IMR-90 (cell line): Measurements from ENCODE around the gene CCDC27. TPM values are rescaled to one million over a fixed set of nuclear protein-coding genes. Genes with fewer than 3 reads are reported as not detected.

Experiments
- ATAC-seq: fragments of 200-7000 bp; cut with Tn5 transposase; 2 replicates; pipeline ENCODE4 v1.9.1; 2020; ENCODE audit warnings: low read depth, mild to moderate bottlenecking, moderate library complexity
- BruUV-seq: library from RNA; stranded (reverse); fragments of 400-500 nt; replicated peaks from 2 replicates; lab custom pipeline; 2021; lab: Mats Ljungman, UMichigan
- CTCF ChIA-PET: fragments of 300-600 bp; formaldehyde crosslinking; extraction: SDS; loops from one replicate; lab custom pipeline; 2021; ENCODE audit warnings: antibody characterized with exemption; lab: Yijun Ruan, JAX
- POLR2A ChIA-PET: fragments of 300-600 bp; sonication (Branson Sonifier 250); formaldehyde crosslinking; loops from one replicate; lab custom pipeline; 2022; ENCODE audit warnings: antibody characterized with exemption; ENCODE audit not compliant: unreplicated experiment; lab: Charles Lee
- DNase-seq: peaks from one replicate; pipeline ENCODE4 v3.0.0; 2013
- H2AFZ ChIP-seq: replicated peaks from 2 replicates; pipeline ENCODE3; 2013; ENCODE audit warnings: low read length, mild to moderate bottlenecking; ENCODE audit not compliant: poor library complexity
- H2AK5ac ChIP-seq: 2 replicates; pipeline ENCODE4 v1.6.1; 2013; ENCODE audit warnings: low read depth, low read length, inconsistent platforms
- H2AK9ac ChIP-seq: replicated peaks from 2 replicates; pipeline ENCODE3; 2013; ENCODE audit warnings: mild to moderate bottlenecking, low read depth, low read length, moderate library complexity; ENCODE audit not compliant: poor library complexity
- H2BK120ac ChIP-seq: 2 replicates; pipeline ENCODE4 v1.6.1; 2013; ENCODE audit warnings: low read depth, low read length, inconsistent platforms
- H2BK15ac ChIP-seq: 3 replicates; pipeline ENCODE4 v1.6.1; 2013; ENCODE audit warnings: low read depth, low read length, inconsistent platforms
- H2BK20ac ChIP-seq: 2 replicates; pipeline ENCODE4 v1.6.1; 2013; ENCODE audit warnings: low read depth, mild to moderate bottlenecking, inconsistent platforms, low read length, moderate library complexity
- H2BK5ac ChIP-seq: 2 replicates; pipeline ENCODE4 v1.6.1; 2013; ENCODE audit warnings: mild to moderate bottlenecking, low read depth, low read length, inconsistent platforms; ENCODE audit not compliant: poor library complexity, severe bottlenecking
- H3K14ac ChIP-seq: replicated peaks from 2 replicates; pipeline ENCODE4 v1.6.1; 2013; ENCODE audit warnings: low read depth, low read length, inconsistent platforms
- H3K18ac ChIP-seq: 2 replicates; pipeline ENCODE4 v1.6.1; 2013; ENCODE audit warnings: low read depth, low read length, control low read depth
- H3K23ac ChIP-seq: 2 replicates; pipeline ENCODE4 v1.6.1; 2013; ENCODE audit warnings: low read depth, low read length, inconsistent platforms
- H3K27ac ChIP-seq: 2 replicates; pipeline ENCODE4 v1.5.1; 2013; ENCODE audit warnings: mild to moderate bottlenecking, control low read depth, low read length; ENCODE audit not compliant: insufficient read depth
- H3K27me3 ChIP-seq: 2 replicates; pipeline ENCODE4 v1.6.1; 2013; ENCODE audit warnings: low read length; ENCODE audit not compliant: control insufficient read depth, insufficient read depth
- H3K36me3 ChIP-seq: 2 replicates; pipeline ENCODE4 v1.6.1; 2013; ENCODE audit warnings: low read length, mixed read lengths; ENCODE audit not compliant: control insufficient read depth, insufficient read depth
- H3K4ac ChIP-seq: 2 replicates; pipeline ENCODE4 v1.6.1; 2013; ENCODE audit warnings: low read depth, low read length, inconsistent platforms
- H3K4me1 ChIP-seq: 2 replicates; pipeline ENCODE4 v1.6.1; 2013; ENCODE audit warnings: low read length, mixed read lengths; ENCODE audit not compliant: control insufficient read depth, insufficient read depth
- H3K4me2 ChIP-seq: 2 replicates; pipeline ENCODE4 v1.6.1; 2013; ENCODE audit warnings: low read depth, mild to moderate bottlenecking, control low read depth, low read length, moderate library complexity
- H3K4me3 ChIP-seq: 2 replicates; pipeline ENCODE4 v1.5.1; 2013; ENCODE audit warnings: low read depth, mild to moderate bottlenecking, control low read depth, low read length, moderate library complexity; ENCODE audit not compliant: insufficient read depth
- H3K56ac ChIP-seq: 2 replicates; pipeline ENCODE4 v1.6.1; 2013; ENCODE audit warnings: low read length, inconsistent platforms; ENCODE audit not compliant: insufficient read depth; ENCODE audit errors: extremely low read depth
- H3K79me1 ChIP-seq, 2 experiments: 2 replicates each; pipeline ENCODE4 v1.6.1; 2013; ENCODE audit warnings: low read length in 2 of 2, inconsistent platforms in 1 of 2, low read depth in 1 of 2
- H3K9ac ChIP-seq: 2 replicates; pipeline ENCODE4 v1.6.1; 2013; ENCODE audit warnings: low read depth, low read length, control low read depth
- H3K9me1 ChIP-seq: 2 replicates; pipeline ENCODE4 v1.6.1; 2013; ENCODE audit warnings: low read length, inconsistent platforms; ENCODE audit not compliant: insufficient read depth
- H3K9me3 ChIP-seq: 2 replicates; pipeline ENCODE4 v1.6.1; 2013; ENCODE audit warnings: low read length; ENCODE audit not compliant: control insufficient read depth, insufficient read depth
- H4K20me1 ChIP-seq: 2 replicates; pipeline ENCODE4 v1.6.1; 2013; ENCODE audit warnings: low read length, inconsistent platforms; ENCODE audit not compliant: insufficient read depth
- H4K5ac ChIP-seq: 2 replicates; pipeline ENCODE4 v1.6.1; 2013; ENCODE audit warnings: mild to moderate bottlenecking, low read depth, low read length, control low read depth
- H4K8ac ChIP-seq, 2 experiments: 2 replicates each; pipeline ENCODE4 v1.6.1; 2013; ENCODE audit warnings: low read depth in 2 of 2, low read length in 2 of 2, control low read depth in 1 of 2, inconsistent platforms in 1 of 2
- H4K91ac ChIP-seq: 2 replicates; pipeline ENCODE4 v1.6.1; 2013; ENCODE audit warnings: low read depth, low read length, inconsistent platforms; ENCODE audit not compliant: insufficient read depth
- BHLHE40 ChIP-seq: fragments of 150-350 bp; IDR thresholded peaks from 2 replicates; pipeline ENCODE4 v1.6.1; 2016; ENCODE audit warnings: mild to moderate bottlenecking, low read depth, low read length
- CEBPB ChIP-seq: IDR thresholded peaks from 2 replicates; pipeline ENCODE4 v1.6.1; 2012; ENCODE audit warnings: low read depth, low read length, improper control_type of control experiment
- CHD1 ChIP-seq: IDR thresholded peaks from 2 replicates; pipeline ENCODE4 v1.6.1; 2012; ENCODE audit warnings: low read depth, low read length, improper control_type of control experiment
- FOS ChIP-seq: fragments of 150-350 bp; IDR thresholded peaks from 2 replicates; pipeline ENCODE4 v1.6.1; 2016; ENCODE audit warnings: low read depth, low read length
- MAFK ChIP-seq: IDR thresholded peaks from 2 replicates; pipeline ENCODE4 v1.6.1; 2012; ENCODE audit warnings: low read depth, low read length, improper control_type of control experiment
- MAZ ChIP-seq: IDR thresholded peaks from 2 replicates; pipeline ENCODE4 v1.6.1; 2012; ENCODE audit warnings: low read depth, mild to moderate bottlenecking, low read length, improper control_type of control experiment, moderate library complexity, borderline replicate concordance
- MXI1 ChIP-seq: IDR thresholded peaks from 2 replicates; pipeline ENCODE4 v1.6.1; 2012; ENCODE audit warnings: low read depth, mild to moderate bottlenecking, low read length, moderate library complexity, borderline replicate concordance
- NFE2L2 ChIP-seq: fragments of 150-350 bp; IDR thresholded peaks from 2 replicates; pipeline ENCODE4 v1.6.1; 2016; ENCODE audit warnings: low read depth, mild to moderate bottlenecking, low read length
- POLR2A ChIP-seq: IDR thresholded peaks from 2 replicates; pipeline ENCODE4 v1.6.1; 2012; ENCODE audit warnings: mild to moderate bottlenecking, low read depth, low read length
- RAD21 ChIP-seq: IDR thresholded peaks from 2 replicates; pipeline ENCODE4 v1.6.1; 2012; ENCODE audit warnings: low read length, improper control_type of control experiment
- RCOR1 ChIP-seq: IDR thresholded peaks from 2 replicates; pipeline ENCODE4 v1.6.1; 2012; ENCODE audit warnings: mild to moderate bottlenecking, low read length, improper control_type of control experiment; ENCODE audit not compliant: insufficient replicate concordance
- RFX5 ChIP-seq: IDR thresholded peaks from 2 replicates; pipeline ENCODE4 v1.8.0; 2012; ENCODE audit warnings: low read depth, mild to moderate bottlenecking, low read length, moderate library complexity
- SMC3 ChIP-seq: fragments of 150-350 bp; IDR thresholded peaks from 2 replicates; pipeline ENCODE4 v1.6.1; 2016; ENCODE audit warnings: low read depth, mild to moderate bottlenecking, antibody characterized with exemption, low read length, moderate library complexity
- WGBS, 2 experiments: methylation state at CpG; one replicate each; pipeline versions ENCODE4 v1.1.5 to v1.1.7; 2013; ENCODE audit warnings: missing lambda C conversion rate in 2 of 2; ENCODE audit not compliant: insufficient read length in 1 of 2; ENCODE audit errors: extremely low coverage in 2 of 2; 5-methylcytosine and 5-hydroxymethylcytosine counted together
- dilution Hi-C: fragments of 300-500 bp; cut with HindIII; formaldehyde crosslinking; loops from one replicate; pipeline ENCODE4 v1.14.3; 2018; ENCODE audit warnings: low sequenced_read_pairs; ENCODE audit not compliant: unreplicated experiment
- in situ Hi-C: fragments of 300-500 bp; cut with MboI; formaldehyde crosslinking; loops from 3 replicates; pipeline ENCODE4 v1.14.3; 2019; ENCODE audit warnings: low sequenced_read_pairs, inconsistent platforms, mixed read lengths
- intact Hi-C: fragments of 100-400 bp; cut with micrococcal nuclease; formaldehyde crosslinking; loops from 2 replicates; pipeline ENCODE4 v1.10.0; 2022
- polyA plus RNA-seq, 3 experiments: library from polyadenylated mRNA; depleted of rRNA; stranded (reverse); fragments of >200 nt; gene quantifications; 2 replicates each; pipeline ENCODE4 v1.2.3, GENCODE V29; 2012; ENCODE audit warnings: low replicate concordance in 1 of 3
- total RNA-seq: library from RNA; depleted of rRNA; stranded (reverse); fragments of >200 nt; gene quantifications from 2 replicates; pipeline ENCODE4 v1.2.3, GENCODE V29; 2012
- TF ChIP-seq, protein P1 (sequence below): fragments of 150-350 bp; IDR thresholded peaks from 2 replicates; pipeline ENCODE4 v1.6.1; 2017; ENCODE audit warnings: mild to moderate bottlenecking, antibody characterized with exemption, low read length, low read depth
- TF ChIP-seq, protein P2 (sequence below): fragments of 150-350 bp; IDR thresholded peaks from 2 replicates; pipeline ENCODE4 v1.6.1; 2016; ENCODE audit warnings: low read depth, mild to moderate bottlenecking, low read length, moderate library complexity, borderline replicate concordance
- TF ChIP-seq, protein P3 (sequence below): conservative IDR thresholded peaks from 2 replicates; pipeline ENCODE4 v1.5.1; 2012; ENCODE audit warnings: mild to moderate bottlenecking, low read depth, low read length, improper control_type of control experiment

CCDC27 gene
- total and polyA plus RNA-seq, 2 of the 4 experiments (the other 2 are of a cell fraction): not detected

DNA sequence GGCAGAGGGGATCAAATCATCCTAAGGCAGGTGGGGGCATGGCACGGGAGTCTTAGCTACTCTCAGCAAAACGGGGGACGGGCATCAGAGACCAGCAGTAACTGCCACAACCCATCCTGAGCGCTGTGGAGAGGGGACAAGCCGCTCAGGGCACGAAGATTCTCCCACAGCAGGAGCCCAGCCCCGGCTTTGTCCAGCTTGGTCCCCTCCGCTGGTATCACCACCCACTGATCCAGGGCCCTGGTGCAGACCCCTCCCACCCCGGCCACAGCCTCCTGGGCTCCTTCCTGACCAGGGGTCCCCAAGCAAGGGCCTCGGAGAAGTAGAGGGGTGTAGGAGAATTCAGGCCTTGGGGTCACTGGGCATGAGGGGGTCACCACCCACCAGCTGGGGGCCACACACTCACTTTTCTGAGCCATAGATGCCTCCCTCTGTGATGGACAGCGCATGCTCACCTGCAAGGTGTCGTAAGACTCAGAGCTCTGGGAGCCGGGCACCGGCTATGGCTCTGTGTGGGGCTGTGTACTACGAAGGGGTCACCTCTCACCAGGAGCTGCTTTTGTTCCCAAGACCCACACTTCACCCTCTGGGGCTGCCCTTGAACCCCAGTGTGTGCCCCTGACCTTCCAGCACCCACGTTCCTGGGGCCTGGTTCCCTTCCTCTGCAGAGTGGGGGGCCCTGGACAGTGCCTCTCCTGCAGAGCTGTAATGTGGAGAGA is 18.0 kb downstream of the CCDC27 start:
- Histone ChIP-seq H2AK9ac (peak overlapping the region; percentile 61), H3K27ac (no peak overlapping the region), H2BK5ac (no peak overlapping the region), H2BK20ac (no peak overlapping the region), H3K18ac (no peak overlapping the region), H3K36me3 (no peaks in the 10 kb centered on the region), H3K9me3 (no peaks in the 10 kb centered on the region), H4K91ac (no peak overlapping the region), H3K4ac (no peak overlapping the region), H3K4me1 (peaks cover 8% of the 10 kb centered on the region), H2AK5ac (no peak overlapping the region), H4K8ac (no peak overlapping the region), H4K5ac (no peak overlapping the region), H3K14ac (no peak overlapping the region), H3K4me3 (no peak overlapping the region), H4K20me1 (no peaks in the 10 kb centered on the region), H3K56ac (no peak overlapping the region), H3K4me2 (no peak overlapping the region), H2BK120ac (no peak overlapping the region), H2BK15ac (no peak overlapping the region), H3K9ac (no peak overlapping the region), H3K23ac (no peak overlapping the region), H3K9me1 (no peaks in the 10 kb centered on the region), H3K79me1 (no peaks in the 10 kb centered on the region), H2AFZ (no peak overlapping the region), H3K27me3 (peaks cover 3% of the 10 kb centered on the region)
- no TSS peak for BruUV-seq
- dilution Hi-C loops: no loop called here
- 91% methylated on average over 6 of the region's 16 CpGs; no CpG with 5 or more reads in 1 of the 2 experiments for WGBS, 2 experiments
- TF ChIP-seq, protein P1, sequence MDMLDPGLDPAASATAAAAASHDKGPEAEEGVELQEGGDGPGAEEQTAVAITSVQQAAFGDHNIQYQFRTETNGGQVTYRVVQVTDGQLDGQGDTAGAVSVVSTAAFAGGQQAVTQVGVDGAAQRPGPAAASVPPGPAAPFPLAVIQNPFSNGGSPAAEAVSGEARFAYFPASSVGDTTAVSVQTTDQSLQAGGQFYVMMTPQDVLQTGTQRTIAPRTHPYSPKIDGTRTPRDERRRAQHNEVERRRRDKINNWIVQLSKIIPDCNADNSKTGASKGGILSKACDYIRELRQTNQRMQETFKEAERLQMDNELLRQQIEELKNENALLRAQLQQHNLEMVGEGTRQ: no peak
- TF ChIP-seq RFX5 (no peak), CHD1 (no peak), FOS (no peak), MXI1 (no peak), RCOR1 (no peak), BHLHE40 (no peak), MAZ (no peak), NFE2L2 (no peak), SMC3 (no peak), POLR2A (no peak), RAD21 (no peak), CEBPB (no peak), MAFK (no peak)
- TF ChIP-seq, protein P2, sequence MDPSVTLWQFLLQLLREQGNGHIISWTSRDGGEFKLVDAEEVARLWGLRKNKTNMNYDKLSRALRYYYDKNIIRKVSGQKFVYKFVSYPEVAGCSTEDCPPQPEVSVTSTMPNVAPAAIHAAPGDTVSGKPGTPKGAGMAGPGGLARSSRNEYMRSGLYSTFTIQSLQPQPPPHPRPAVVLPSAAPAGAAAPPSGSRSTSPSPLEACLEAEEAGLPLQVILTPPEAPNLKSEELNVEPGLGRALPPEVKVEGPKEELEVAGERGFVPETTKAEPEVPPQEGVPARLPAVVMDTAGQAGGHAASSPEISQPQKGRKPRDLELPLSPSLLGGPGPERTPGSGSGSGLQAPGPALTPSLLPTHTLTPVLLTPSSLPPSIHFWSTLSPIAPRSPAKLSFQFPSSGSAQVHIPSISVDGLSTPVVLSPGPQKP: no peak
- TF ChIP-seq, protein P3, sequence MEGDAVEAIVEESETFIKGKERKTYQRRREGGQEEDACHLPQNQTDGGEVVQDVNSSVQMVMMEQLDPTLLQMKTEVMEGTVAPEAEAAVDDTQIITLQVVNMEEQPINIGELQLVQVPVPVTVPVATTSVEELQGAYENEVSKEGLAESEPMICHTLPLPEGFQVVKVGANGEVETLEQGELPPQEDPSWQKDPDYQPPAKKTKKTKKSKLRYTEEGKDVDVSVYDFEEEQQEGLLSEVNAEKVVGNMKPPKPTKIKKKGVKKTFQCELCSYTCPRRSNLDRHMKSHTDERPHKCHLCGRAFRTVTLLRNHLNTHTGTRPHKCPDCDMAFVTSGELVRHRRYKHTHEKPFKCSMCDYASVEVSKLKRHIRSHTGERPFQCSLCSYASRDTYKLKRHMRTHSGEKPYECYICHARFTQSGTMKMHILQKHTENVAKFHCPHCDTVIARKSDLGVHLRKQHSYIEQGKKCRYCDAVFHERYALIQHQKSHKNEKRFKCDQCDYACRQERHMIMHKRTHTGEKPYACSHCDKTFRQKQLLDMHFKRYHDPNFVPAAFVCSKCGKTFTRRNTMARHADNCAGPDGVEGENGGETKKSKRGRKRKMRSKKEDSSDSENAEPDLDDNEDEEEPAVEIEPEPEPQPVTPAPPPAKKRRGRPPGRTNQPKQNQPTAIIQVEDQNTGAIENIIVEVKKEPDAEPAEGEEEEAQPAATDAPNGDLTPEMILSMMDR: no peak
- ChIA-PET CTCF (no interaction called here), POLR2A (no interaction called here)
- intact Hi-C loops: no loop called here
- in situ Hi-C loops: no loop called here
- DNase-seq: no peak
- no peak for ATAC-seq
